T-helper 1 cell treated with Interleukin-12 subunit alpha and Interleukin-12 subunit beta and Interleukin-4 antibody, amounts not matched to agents 30 ng/mL and 1 ng/mL, for 36 hours (primary cell): Measurements from ENCODE around the gene RIT2. TPM values are rescaled to one million over a fixed set of nuclear protein-coding genes. Genes with fewer than 3 reads are reported as not detected.
"Not testable (repeated sequence)": the region's sequence is repeated elsewhere in the genome, so short reads cannot be mapped to it uniquely, and the experiment has no call there.

ENCODE experiments used
- intact Hi-C: fragments of 100-400 bp; cut with micrococcal nuclease; formaldehyde crosslinking; loops from one replicate; pipeline ENCODE4 v1.15.1; 2024
- total RNA-seq: library from RNA; stranded (reverse); gene quantifications from 2 replicates; pipeline ENCODE4 v1.2.3, GENCODE V29; 2022

RIT2 gene
- total RNA-seq, 1 donor from 2014 or later, result not detected

DNA sequence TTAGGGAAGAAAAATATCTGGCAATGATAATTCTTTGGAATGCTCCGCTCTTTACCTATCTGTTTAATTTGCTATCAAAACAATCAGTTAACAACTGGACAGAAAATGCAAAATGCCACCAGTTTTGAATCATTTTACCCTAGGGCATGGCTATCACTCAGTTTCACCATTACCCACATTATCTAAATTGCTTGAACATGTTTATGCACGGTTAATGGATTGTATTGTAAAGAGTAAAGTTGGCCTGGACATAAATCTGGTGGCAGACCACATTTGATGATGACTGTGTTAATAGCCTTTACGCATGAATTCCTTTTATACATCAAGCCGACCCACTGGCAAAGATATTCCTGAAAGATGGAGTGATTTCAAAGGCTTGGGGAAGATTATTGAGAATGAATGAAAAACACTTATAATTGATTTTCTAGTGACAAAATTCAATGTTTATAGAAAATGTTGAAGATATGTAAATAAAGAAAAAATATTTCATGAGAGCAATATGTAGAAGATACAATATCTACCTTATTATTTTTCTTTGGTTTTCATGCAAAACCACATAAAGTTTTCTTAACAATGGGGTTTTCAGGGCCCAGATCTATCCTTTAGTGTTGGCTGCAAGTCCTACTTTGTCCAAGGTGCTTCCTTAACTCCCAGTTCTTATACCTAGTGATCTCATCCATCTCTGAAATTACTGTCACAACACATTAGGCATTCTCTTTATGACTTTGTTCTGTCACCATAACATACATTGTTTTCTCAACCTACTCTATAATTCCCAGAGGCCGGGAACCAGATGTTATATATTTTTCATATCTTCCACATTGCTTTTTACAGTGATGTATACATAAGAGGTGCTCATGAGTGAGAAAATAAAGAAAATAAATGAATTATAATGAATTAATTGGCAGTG lies 265.1 kb downstream of the RIT2 start:
- intact Hi-C loops, result no loop called here

DNA sequence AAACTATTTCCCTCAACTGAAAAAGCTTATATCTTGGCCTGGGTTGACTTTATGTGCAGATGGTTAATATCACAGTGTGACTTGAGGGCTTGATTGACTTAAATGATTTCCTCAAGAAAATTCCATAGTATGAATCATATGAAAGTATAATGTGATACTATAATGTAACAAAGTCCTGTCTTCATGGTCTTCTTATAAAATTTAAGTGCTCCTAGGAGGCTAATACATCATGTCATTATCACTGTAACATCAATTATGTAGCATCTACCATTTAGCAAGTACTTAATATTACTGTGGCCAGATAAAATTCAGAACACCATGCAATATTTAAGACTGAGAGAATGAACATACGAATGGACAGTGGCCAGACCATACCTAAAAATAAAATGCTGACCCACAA lies 276.1 kb downstream of the RIT2 start:
- intact Hi-C loops, result no loop called here

DNA sequence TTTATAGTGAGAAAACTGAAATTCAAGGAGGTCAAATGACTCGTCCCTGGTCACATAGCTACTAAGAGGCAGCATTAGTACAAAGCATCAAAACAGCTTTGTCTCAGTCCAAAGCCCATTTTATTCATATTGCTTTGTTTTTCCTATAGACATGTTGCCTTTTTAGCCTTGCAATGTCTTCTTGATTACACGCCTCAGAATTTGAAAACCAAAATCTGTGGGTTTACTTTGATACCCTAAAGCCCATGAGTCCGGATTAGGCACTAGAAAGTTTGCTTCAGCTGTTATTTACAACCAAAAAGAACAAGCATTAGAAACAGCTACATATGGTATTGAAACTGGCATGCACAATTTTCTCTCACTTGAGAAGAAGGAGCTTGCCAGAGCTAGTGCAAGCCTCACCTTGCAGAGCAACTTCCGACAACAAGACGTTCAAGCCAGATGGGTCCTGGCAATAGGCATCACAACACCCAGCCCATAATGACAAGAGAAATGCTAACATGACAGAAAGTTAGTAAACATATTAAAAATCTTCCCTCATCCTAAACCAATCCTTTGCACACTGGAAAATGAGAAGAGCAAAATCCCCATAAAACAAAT lies 276.8 kb downstream of the RIT2 start:
- intact Hi-C loops, result no loop called here

DNA sequence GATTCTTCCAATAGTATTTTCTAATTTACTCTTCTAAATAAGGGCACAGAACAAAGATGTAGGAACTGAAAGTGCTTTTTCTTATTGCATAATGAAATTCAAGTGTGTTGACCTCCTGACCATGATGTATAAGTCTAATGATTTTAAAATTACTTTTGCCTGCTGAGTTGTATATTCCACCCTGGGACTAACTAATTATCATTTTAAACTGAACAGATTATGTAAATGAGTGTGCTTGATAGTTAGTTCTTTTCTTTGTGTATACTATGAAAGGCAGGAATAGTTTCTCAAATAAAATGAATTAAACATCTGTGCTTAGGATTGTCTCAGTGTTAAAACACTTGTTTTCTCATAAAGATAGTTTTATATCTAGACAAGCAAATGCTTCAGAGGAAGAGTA lies 284.5 kb downstream of the RIT2 start:
- intact Hi-C loops, result no loop called here

DNA sequence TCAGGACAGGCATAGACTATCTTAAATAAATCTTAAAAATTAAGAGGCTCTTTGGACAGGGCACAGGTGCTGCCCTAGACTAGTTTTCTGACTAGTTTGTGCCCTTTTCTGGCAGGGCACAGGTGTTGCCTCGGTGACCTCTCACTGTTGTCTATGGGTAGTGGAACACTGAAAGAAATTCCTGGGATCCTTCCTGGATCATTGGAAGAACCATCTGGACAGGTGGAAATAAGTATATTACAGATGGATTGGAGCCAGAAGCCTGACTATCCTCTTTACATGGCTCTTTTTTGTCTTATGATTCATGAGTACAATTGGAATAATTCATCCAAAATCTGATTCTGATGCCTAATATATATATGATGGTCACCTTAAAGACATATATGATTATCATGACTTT lies 286.6 kb downstream of the RIT2 start:
- intact Hi-C loops, result no loop called here

DNA sequence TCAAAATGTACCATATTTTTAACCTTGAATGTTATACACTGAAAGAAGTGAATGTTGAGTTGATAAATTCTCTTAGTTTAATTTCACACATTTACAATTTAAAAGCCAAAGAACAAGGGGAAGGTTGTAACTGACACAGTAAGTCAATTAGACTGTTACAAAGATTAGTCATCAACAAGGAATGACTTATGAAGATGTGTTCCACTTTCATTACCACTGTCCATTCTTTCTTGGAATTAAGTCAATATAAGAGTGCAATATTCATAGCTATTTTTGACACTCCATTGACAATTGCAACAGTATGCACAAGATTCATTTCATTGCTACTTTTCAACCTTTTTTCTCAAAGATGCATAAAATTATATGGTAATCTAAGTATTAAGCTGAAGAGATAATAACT lies 291.3 kb downstream of the RIT2 start:
- intact Hi-C loops, result no loop called here

DNA sequence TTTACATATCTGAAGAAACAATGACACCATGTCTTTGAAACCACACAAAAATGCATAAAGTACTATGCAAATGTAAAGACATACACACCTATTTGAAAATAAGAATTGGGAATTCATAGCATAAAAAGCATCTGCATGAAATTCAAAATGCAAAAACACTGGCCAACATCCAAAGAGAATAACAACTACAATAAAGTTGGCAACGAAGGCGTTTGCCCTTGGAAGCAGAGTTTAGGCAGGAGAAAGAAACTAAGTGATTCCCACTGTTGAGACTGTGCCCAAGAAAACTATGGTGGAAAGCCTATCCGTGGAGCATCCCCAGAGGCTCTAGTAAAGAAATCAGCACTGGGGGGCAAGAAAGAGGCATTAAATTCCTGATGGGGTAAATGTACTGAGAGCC lies 292.8 kb downstream of the RIT2 start:
- intact Hi-C loops, result no loop called here

DNA sequence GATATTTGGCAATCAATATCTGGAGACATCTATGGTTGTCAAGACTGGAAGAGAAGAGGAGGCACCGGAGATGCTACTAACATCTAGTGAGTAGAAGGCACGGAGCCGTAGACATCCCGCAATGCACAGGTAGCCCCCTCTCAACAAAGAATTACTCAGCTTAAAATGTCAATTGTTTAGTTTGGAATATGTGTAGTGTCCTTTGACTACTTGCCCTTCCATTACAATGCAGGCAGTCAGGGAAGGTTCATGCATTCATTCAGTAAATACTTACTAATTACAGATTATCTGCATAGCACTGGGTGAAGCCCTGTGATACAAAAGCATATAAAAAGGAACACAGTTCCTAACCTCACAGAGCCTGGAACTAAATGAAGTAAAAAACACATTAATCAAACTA lies 294.0 kb downstream of the RIT2 start:
- intact Hi-C loops, result no loop called here

DNA sequence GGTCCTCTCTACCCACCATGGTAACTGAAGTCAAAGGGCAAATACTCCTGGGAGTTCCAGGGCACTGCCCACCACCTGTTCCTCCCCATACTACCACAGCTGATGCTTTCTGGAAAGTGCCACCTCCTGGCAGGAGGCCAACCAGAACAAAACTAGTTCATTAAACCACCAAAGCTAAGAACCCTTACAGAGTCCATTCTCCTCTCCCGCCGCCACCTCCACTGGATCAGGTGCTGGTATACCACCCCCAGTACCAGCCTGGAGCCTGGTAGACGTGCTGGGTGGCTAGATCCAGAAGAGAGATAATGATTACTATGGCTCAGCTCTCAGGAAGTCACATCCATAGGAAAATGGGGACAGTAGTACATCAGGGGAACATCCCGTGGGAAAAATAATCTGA lies 300.9 kb downstream of the RIT2 start:
- intact Hi-C loops, result no loop called here

DNA sequence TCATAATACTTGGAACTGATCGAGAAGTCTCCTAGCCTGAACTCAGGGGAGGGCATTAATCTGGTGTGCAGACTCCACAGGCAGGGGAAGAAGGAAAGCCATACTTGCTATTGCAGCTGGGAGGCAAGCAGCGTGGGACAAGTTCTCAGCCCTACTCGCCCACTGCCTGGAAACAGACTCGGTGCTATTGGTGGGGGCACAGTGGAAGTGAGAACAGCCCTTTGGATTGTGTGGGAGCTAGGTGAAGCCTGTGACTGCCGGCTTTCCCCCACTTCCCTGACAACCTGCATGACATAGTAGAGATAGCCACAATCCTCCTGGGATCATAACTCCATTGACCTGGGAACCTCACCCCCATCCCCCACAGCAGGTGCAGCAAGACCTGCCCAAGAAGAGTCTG lies 301.3 kb downstream of the RIT2 start:
- intact Hi-C loops, result no loop called here

DNA sequence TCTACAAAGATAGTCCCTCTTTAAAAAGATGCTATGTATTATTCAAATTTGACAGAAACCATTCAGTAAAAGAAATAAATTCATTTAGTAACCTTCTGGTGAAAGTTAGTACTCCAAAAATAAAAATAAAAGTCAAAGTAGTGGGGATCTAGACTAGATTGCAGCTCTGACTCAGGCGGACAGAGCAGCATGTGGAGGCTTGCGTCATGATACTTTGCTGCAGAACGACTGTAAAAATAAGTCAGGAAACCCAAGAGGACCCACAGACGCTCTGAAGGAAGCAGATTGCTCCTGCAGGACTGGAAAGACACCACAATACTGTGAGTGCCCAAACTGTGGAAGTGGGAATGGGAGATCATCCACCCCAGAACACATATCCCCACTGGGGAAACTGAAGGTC lies 301.9 kb downstream of the RIT2 start:
- intact Hi-C loops, result no loop called here

DNA sequence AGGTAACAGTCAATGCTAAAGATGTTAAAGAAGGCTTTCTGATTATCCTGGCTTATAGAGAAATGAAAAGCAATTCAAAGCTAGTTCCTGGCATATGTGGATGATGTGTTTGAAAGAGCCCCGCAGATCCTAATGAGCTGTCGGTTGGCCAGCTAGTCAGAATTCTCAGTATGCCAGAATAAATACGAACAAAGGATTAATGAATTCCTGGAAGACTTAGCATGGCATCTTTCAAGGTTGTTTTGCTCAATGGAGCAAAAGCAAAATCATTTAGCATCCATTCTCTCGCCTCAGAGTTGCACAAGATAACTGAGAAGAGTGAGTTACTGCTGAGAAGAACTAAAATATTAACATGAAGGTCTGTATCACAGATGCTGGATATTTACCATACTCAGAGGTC lies 307.6 kb downstream of the RIT2 start:
- intact Hi-C loops, result no loop called here

DNA sequence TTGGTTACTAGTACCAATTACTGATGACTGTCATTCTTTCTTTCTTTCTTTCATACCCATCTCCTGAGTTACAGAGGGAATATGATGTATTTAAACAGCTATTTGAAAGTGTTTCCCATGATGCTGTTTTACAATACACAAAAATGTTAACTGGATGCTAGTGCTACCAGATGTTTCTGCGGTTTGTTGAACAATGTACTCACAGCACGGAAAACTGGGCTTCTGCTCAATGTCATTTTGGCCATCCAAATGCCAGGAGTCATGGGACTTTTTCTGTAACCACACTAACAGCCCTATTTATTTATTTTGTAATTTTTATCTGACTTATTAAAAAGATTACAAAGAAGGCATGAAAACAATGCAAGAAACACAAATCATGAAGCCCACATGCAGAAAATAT lies 313.8 kb downstream of the RIT2 start:
- intact Hi-C loops, result no loop called here

DNA sequence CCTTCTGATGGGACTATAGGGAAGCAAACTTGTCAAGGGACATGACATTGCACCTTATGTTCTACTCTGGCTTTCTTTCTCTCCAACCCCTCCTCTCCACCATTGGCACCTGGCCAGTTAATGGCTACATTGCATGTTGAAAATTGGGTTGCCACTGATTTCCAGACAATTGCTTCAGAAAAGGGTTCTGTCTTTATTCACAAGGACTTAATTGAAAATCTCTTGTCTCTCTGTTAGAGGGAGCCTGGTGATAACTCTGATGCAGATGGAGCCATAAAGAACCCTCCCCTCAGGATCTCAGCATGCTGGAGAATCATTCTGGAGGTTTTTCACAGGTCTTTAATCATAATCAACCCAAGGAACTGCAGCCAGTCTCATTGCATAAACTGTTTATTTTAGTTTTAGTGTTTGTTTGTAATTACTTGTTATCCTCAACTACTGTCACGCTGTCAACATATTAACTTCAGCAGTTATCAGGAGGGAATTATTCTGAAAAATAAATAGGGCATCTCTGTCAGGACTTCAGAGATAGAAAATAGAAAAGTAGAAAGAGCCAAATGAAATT lies 316.8 kb downstream of the RIT2 start:
- intact Hi-C loops, result no loop called here

DNA sequence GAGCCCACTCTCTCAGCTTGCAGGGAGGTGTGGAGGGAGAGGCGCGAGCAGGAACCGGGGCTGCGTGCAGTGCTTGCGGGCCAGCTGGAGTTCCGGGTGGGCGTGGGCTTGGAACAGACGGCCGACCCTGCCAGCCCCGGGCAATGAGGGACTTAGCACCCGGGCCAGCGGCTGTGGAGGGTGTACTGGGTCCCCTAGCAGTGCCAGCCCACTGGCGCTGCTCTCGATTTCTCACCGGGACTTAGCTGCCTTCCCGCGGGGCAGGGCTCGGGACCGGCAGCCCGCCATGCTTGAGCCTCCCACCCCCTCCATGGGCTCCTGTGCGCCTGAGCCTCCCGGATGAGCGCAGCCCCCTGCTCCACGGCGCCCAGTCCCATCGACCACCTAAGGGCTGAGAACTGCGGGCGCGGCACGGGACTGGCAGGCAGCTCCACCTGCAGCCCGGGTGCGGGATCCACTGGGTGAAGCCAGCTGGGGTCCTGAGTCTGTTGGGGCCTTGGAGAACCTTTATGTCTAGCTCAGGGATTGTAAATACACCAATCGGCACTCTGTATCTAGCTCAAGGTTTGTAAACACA lies 320.2 kb downstream of the RIT2 start:
- intact Hi-C loops, result not testable (repeated sequence)

DNA sequence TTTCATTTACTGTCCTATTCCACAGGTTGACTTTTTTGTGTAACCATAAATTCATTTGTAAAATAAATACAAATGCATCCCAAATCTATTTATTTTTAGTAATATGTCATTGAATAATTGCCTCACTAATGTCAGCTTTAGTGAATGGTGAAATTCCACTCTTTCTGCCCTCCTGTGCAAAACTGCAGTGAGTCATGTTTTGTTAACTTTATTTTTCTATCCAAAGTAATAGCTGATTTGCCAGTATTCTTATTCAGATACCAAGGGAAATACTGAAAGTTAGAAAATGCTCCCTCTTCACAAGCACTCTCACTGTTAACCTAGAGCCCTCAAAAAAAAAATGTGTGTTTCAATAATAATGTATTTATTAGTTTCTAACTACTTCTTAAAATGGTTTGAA lies 322.8 kb downstream of the RIT2 start:
- intact Hi-C loops, result no loop called here

DNA sequence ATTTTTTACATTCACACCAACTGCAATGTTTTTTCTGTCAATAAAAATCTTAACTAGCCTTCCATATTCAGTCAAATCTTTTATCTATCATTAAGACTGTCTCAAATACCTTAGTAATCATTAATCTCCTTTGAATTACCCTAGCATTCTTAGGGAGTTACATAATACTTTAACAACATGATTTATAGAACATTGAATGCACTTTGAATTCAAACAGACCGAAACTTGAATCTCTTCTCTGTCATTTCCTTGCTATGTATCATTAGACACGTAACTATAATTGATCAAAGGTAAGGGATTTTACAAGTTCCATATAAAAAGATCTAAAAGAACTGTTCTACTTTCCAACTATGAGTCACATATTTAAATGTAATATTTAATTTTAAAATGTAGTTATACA lies 330.9 kb downstream of the RIT2 start:
- intact Hi-C loops, result no loop called here

DNA sequence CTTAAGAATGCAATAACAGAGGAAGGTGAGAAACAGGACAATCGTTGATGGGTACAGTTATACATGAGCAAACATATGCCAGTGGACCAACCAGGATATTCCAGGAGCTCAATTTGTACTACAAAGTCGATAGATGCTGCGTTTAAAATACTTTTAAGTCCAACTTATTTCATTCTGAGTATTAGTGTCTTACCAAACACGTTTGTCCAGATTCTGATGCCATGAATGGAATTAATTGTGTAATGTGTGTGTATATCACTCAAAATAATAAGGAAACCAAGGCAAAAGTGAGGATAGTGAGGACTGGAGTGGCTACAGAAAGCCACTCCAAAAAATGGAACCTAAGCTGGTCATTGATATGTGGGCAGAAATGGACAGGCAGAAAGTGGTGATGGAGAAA lies 332.6 kb downstream of the RIT2 start:
- intact Hi-C loops, result no loop called here

DNA sequence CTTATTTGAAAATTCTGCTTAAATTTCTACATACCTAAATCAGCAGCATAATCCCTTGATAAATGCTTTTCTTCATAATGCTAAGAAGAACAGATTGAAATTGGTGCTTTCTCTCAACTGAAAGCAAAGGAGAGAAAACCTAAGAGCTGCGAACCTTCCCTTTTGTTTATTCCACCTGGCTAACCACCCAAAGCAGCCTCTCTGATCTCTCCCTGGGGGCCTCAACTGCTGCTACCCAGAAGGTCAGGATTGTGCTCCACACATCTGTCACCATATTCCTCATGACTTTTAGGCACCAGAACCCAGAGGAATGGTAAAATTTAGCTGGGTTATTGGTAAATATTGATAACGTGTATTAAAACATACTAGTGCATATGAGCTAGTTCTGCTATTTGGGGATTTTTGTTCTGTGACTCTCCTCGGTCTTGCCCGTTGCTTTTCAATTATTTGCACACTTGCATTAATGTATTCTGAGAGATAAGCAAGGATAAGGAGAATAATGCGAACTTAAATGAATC lies 334.1 kb downstream of the RIT2 start:
- intact Hi-C loops, result no loop called here

DNA sequence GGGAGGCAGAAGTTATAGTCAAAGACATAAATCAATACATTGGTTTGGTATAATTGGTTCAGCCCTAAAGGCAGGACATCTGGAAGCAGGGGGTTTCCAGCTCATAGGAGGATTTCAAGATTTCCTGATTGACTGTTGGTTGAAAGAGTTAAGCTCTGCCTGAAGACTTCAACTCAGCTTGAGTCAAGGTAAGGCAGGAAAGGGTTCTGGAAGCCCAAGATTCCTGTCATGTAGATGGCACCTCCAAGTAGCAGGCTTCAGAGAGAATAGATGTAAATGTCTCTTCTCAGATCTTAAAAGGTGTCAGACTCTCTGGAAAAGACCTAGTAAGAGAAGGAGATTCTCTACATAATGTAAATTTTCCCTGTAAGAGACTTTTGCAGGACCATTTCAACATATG lies 335.3 kb downstream of the RIT2 start:
- intact Hi-C loops, result no loop called here

DNA sequence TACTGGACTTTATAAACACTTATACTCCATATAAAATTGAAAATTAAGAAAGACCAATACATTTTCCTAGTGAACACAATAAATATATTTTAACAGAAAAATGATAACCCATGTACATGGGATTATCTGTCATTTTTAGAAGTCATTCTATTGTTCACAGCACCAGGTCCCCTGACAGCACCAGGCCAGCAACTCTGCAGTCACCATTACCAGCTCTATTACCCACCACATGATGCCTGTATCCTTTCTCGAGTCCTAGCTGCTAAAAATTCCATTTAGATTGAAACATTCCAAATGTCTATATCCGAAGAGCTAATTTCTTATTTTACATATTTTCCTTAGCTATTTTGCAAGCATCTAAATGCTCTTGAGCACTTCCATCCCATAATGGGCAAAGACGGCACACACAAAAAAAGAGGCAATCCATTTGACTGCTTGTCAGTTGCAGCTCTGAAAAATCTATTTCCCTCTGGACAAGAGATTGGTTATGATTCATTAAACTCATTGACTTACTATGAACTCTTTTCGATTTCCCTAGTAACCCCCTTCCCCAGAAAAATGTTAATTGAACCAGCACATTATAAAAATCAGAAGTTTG lies 336.9 kb downstream of the RIT2 start:
- intact Hi-C loops, result no loop called here

DNA sequence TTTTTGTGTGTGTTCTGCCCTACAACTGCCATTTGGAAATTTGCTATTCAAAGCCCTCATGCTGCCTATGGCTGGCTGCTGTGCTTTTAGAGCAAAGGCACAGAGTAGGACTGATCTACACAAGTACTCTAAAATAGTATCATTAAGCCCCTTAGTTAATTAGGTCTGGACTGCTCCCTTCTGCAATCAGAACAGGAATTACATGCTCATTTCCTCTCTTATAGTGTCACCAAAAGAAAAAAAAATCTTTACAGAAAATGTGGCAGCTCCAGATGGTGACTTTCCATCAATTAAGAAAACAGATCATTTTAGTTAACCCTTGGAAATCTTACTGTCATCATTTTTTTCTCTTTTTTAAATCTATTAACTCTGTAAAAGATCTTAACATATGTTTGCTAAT lies 337.5 kb downstream of the RIT2 start:
- intact Hi-C loops, result no loop called here
